Mesothelial cell of epicardium (in vitro differentiated cells): ENCODE measurements around the gene PPIF. TPM values are rescaled to one million over a fixed set of nuclear protein-coding genes. Genes with fewer than 3 reads are reported as not detected.

ENCODE experiments used
- DNase-seq, 2 experiments: peaks; one replicate each; pipeline ENCODE4 v3.0.0; 2021; ENCODE audit warnings: low spot score in 2 of 2; ENCODE audit not compliant: unreplicated experiment in 2 of 2
- H3K27ac Mint-ChIP-seq: 2 replicates; pipeline ENCODE4 v1.8.0; 2021; ENCODE audit warnings: mixed read lengths
- H3K27me3 Mint-ChIP-seq: 2 replicates; pipeline ENCODE4 v1.8.0; 2021; ENCODE audit warnings: low read depth, mixed read lengths
- H3K36me3 Mint-ChIP-seq: 2 replicates; pipeline ENCODE4 v1.8.0; 2021; ENCODE audit warnings: mixed read lengths
- H3K4me1 Mint-ChIP-seq: 2 replicates; pipeline ENCODE4 v1.8.0; 2021; ENCODE audit warnings: mixed read lengths
- H3K4me3 Mint-ChIP-seq: 2 replicates; pipeline ENCODE4 v1.8.0; 2021; ENCODE audit warnings: mild to moderate bottlenecking, moderate library complexity, mixed read lengths
- H3K9me3 Mint-ChIP-seq: 2 replicates; pipeline ENCODE4 v1.8.0; 2021; ENCODE audit warnings: mixed read lengths
- CTCF ChIP-seq: fragments of 200-600 bp; sonication (generic); IDR thresholded peaks from one replicate; pipeline ENCODE4 v1.5.0; 2021; ENCODE audit warnings: antibody characterized with exemption; ENCODE audit not compliant: unreplicated experiment
- total RNA-seq: library from RNA; stranded (reverse); gene quantifications from 3 replicates; pipeline ENCODE4 v1.2.1, GENCODE V29; 2021

PPIF gene
- total RNA-seq, 1 donor from 2014 or later: 35.1 TPM

DNA sequence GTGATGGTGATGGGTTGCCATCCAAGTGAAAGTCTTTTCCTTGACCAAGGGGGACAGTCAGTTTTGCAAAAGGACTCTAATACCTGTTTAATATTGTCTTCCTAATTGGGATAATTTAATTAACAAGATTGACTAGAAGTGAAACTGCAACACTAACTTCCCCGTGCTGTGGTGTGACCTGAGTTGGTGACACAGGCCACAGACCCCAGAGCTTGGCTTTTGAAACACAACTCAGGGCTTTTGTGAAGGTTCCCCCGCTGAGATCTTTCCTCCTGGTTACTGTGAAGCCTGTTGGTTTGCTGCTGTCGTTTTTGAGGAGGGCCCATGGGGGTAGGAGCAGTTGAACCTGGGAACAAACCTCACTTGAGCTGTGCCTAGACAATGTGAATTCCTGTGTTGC lies 6.9 kb downstream of the PPIF start:
- Mint-ChIP-seq H3K27me3 (no peaks in the 10 kb centered on the region), H3K4me1 (peaks cover 2% of the 10 kb centered on the region), H3K9me3 (no peaks in the 10 kb centered on the region), H3K4me3 (no peak overlapping the region), H3K27ac (no peak overlapping the region), H3K36me3 (peaks cover 52% of the 10 kb centered on the region)
- DNase-seq: no peak
- TF ChIP-seq CTCF: no peak

GRCh38 chr10:79354615-79355014 lies 7.3 kb downstream of the PPIF start:
- peaks cover 52% of the 10 kb centered on the region for H3K36me3 Mint-ChIP-seq
- TF ChIP-seq CTCF: no peak
- no peak overlapping the region for H3K27ac Mint-ChIP-seq
- no peaks in the 10 kb centered on the region for H3K4me1 Mint-ChIP-seq
- DNase-seq: no peak
- H3K4me3 Mint-ChIP-seq: no peak overlapping the region
- H3K9me3 Mint-ChIP-seq: no peaks in the 10 kb centered on the region
- H3K27me3 Mint-ChIP-seq: no peaks in the 10 kb centered on the region

GRCh38 chr10:79355420-79356017 lies 8.2 kb downstream of the PPIF start:
- no peak for TF ChIP-seq CTCF
- Mint-ChIP-seq H3K27me3 (no peaks in the 10 kb centered on the region), H3K4me1 (no peaks in the 10 kb centered on the region), H3K9me3 (no peaks in the 10 kb centered on the region), H3K27ac (no peak overlapping the region), H3K36me3 (peaks cover 47% of the 10 kb centered on the region), H3K4me3 (no peak overlapping the region)
- peak in 1 of 2 experiments; percentile 24 for DNase-seq

GRCh38 chr10:79356104-79356503 lies 8.8 kb downstream of the PPIF start:
- H3K4me1 Mint-ChIP-seq: no peaks in the 10 kb centered on the region
- H3K27me3 Mint-ChIP-seq: no peaks in the 10 kb centered on the region
- no peak for DNase-seq
- no peaks in the 10 kb centered on the region for H3K9me3 Mint-ChIP-seq
- H3K36me3 Mint-ChIP-seq: peaks cover 47% of the 10 kb centered on the region
- no peak overlapping the region for H3K4me3 Mint-ChIP-seq
- H3K27ac Mint-ChIP-seq: no peak overlapping the region
- no peak for TF ChIP-seq CTCF

DNA sequence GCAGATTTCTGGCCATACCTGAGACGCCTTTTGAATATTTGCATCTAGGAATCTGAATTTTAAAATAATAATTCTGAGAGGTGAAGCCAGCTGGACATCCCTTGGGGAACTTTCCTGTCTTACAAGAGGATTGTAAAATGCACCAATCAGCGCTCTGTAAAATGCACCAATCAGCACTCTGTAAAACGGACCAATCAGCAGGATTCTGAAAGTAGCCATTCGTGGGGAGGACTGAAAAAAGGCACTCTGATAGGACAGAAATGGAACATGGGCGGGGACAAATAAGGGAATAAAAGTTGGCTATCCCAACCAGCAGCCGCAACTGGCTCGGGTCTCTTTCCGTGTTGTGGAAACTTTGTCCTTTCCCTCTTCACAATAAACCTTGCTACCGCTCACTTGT lies 9.9 kb downstream of the PPIF start:
- Mint-ChIP-seq H3K27me3 (no peaks in the 10 kb centered on the region), H3K36me3 (peaks cover 46% of the 10 kb centered on the region), H3K4me3 (no peak overlapping the region), H3K4me1 (no peaks in the 10 kb centered on the region), H3K27ac (no peak overlapping the region), H3K9me3 (no peaks in the 10 kb centered on the region)
- no peak for TF ChIP-seq CTCF
- no peak for DNase-seq

GRCh38 chr10:79358811-79359210 lies 11.5 kb downstream of the PPIF start:
- no peak for TF ChIP-seq CTCF
- Mint-ChIP-seq H3K9me3 (no peaks in the 10 kb centered on the region), H3K27me3 (peaks cover 6% of the 10 kb centered on the region), H3K4me1 (no peaks in the 10 kb centered on the region), H3K4me3 (no peak overlapping the region), H3K27ac (no peak overlapping the region), H3K36me3 (peaks cover 33% of the 10 kb centered on the region)
- no peak for DNase-seq
